Iris pigment epithelial cell (primary cell): ENCODE results near the gene METAP2.

Experiments
- DNase-seq: peaks from one replicate; pipeline ENCODE4 v3.0.0-alpha.2; 2011; ENCODE audit warnings: low read depth

Gene METAP2

DNA sequence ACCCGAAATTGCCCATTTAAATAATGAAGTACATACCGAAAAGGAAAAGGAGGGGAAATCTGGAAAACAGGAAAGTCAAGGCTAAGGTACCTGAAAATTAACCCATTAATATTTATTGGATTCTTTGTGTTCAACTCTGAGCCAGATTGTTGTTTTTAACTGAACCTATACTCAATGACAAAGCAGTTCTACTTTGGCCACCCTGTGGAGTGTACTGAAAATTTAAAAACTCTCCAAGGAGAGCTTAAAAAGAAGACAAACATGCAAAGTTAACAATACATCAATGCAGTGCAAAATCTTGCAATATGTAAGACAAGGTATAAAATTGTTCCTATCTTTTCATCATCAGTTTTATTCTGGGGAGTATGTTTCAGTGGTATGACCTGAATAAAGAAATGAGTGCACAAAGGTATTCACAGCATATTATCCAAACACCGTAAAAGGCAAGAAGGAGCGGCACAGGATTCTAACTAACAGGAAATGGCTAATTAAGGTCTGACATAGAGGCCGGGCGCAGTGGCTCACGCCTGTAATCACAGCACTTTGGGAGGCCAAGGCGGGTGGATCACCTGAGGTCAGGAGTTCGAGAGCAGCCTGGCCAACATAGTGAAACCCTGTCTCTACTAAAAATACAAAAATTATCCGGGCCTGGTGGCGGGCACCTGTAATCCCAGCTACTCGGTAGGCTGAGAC, 75.6 kb downstream of the METAP2 start:
- no peak for DNase-seq

DNA sequence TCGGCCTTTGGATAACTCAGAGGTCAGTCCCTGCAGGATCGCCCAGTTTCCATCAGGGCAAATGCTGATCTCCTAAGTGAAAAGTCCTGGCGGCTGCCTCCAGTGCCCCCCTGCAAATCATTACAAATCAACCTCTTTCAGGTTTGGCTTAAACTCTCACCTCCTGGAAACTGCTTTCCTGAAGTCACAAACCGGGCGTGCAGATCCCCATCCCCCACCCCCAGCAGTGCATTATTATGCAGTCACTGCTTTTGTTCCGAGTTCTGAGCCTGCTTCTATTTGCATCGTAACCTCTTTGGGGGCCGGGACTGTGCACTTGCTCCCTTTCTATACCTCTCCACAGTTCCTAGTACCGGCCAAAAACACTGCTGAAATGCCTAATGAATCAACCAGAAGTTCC, 77.4 kb downstream of the METAP2 start, which contains the start of gene USP44:
TSS of gene USP44 (minus strand) at position 172 of the 400 bp plus-strand sequence. CDS start 17,220 bp downstream, outside the sequence.
- DNase-seq = no peak

DNA sequence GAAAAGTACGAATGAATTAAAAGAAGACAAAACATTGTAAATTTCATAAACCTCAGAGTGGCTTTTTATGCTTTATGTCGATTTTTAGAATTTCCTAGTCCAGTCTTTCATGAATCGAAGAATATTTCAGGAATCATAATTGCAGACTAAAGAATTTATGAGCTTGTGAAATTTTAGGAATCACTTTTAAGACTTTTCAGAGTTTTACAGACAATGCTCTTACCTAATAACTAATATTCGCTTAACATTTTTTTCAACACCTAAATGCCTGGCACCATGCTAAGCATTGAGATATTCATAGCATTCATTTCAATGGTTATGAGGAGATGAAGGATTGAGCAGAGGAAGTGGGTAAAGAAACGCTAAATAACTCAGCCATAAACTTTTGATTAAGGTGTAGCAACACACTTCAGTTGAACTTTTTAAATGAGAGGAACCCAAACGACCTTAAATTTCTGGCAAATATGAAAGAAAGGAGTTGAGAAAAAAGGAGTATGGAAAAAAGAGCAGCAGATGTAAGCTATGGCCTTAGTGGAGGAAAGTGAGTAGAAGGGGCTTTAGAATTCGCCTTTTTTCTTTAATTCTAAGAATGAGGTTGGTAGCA, 78.1 kb downstream of the METAP2 start:
- no peak for DNase-seq

DNA sequence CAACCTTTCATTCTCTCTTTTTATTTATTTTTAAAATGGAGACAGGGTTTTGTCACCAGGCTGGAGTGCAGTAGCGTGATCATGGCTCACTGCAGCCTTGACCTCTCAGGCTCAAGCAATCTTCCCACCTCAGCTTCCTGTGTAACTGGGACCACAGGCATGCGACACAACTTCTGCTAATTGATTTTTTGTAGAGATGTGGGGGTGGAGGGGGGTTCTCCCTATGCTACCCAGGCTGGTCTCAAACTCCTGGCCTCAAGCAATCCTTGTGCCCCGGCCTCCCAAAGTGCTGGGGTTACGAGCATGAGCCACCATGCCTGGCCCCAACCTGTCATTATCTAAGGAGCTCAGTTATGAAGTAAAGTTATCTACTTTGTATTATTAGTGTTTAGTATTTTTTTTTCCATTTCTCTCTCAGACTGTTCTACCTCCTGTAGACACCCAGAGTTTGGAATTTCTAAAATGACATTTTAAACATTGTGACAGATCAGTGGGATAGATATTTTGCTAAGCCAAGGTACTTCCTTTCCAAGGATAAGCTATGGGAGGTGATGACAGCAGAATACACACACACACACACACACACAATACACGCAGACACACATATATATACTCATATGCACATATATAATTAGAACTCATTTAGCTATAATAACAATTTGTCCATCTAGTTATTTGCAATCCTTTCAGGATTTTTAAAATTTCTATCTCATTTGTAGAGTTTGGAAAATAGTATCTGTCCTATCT, 79.4 kb downstream of the METAP2 start:
- no peak for DNase-seq

DNA sequence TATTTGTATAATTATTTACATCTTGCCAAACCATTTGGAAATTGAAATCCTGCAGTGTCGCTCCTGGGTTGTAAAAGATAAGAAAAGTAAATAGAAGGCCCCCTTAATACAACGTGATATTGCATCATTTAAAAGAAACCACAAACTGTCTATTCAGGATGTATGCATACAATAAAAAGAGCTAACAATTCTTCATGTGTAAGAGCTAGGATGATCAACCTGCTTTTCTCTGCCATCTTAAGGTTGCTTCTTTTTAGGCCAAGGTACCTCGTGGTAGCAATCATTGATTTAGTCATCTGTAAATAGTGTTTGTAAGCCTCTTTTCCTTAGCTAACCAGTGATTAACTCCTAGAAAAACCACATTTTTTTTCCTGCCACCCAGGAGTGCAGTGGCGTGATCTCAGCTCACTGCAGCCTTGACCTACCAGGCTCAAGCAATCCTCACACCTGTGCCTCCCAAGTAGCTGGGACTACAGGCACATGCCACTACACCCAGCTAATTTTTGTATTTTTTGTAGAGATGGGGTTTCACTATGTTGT, 80.7 kb downstream of the METAP2 start:
- no peak for DNase-seq

DNA sequence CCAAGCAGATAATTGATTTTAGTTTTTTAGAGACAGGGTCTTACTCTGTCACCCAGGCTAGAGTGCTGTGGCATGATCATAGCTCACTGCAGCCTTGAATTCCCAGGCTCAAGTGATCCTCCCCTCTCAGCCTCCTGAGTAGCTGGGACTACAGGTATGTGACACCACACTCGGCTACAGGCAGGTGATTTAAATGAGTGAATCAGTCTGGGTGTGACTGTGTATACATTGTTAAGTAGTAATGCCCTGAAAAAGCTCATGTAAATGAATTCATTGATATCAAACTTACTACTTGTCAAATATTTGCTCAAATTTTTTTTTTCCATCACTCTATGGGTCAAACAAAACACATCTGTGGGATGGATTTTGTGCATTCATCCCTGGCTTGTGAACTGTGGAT, 83.7 kb downstream of the METAP2 start:
- DNase-seq = no peak
